T-helper 1 cell treated with Interleukin-12 subunit alpha and Interleukin-12 subunit beta and Interleukin-4 antibody, amounts not matched to agents 30 μg/mL and 1 μg/mL, for 36 hours (primary cell): ENCODE results near the gene CUX1.

Experiments
- H3K27ac Mint-ChIP-seq: one replicate; pipeline ENCODE4 v1.8.0; 2021; ENCODE audit warnings: mild to moderate bottlenecking, mixed read lengths
- H3K27me3 Mint-ChIP-seq: one replicate; pipeline ENCODE4 v1.8.0; 2021; ENCODE audit warnings: low read depth, mixed read lengths
- H3K36me3 Mint-ChIP-seq: one replicate; pipeline ENCODE4 v1.8.0; 2021; ENCODE audit warnings: low read depth, mixed read lengths
- H3K4me1 Mint-ChIP-seq: one replicate; pipeline ENCODE4 v1.8.0; 2021; ENCODE audit warnings: low read depth, mixed read lengths
- H3K4me3 Mint-ChIP-seq: one replicate; pipeline ENCODE4 v1.8.0; 2021; ENCODE audit warnings: mild to moderate bottlenecking, moderate library complexity, mixed read lengths
- H3K9me3 Mint-ChIP-seq: one replicate; pipeline ENCODE4 v1.8.0; 2021; ENCODE audit warnings: mixed read lengths

Gene CUX1

DNA sequence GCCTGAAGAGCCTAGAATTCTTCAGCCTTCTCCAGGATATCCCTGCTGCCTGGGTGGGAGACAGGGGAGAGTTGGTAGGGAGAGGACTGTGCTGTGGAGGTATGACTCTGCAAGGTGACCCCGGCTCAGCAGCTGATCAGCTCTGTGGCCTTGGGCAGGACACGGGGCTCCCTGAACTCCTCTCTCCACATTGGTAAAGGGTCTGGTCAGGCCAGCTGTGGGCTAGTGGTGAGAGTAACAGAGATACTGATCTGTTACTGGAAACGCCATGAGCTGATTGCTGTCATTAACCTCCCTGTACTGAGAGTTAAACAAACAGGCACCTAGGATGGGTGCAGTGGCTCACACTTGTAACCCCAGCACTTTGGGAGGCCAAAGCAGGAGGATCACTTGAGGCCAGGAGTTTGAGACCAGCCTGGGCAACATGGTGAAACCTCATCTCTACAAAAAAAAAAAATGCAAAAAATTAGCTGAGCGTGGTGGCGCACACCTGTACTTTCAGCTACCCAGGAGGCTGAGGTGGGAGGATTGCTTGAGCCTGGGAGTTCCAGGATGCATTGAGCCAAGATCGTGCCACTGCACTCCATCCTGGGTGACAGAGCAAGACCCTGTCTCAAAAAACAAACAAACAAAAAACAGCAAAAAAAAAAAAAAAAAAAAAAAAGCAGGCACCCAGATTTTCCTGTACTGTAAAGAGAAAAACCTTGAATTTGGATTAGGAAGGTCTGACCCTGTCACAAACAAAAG is 151.5 kb downstream of the CUX1 start:
- H3K27me3 Mint-ChIP-seq, result no peaks in the 10 kb centered on the region
- no peaks in the 10 kb centered on the region for H3K4me1 Mint-ChIP-seq
- H3K9me3 Mint-ChIP-seq, result no peaks in the 10 kb centered on the region
- H3K27ac Mint-ChIP-seq, result no peak overlapping the region
- H3K36me3 Mint-ChIP-seq, result no peaks in the 10 kb centered on the region
- no peak overlapping the region for H3K4me3 Mint-ChIP-seq

DNA sequence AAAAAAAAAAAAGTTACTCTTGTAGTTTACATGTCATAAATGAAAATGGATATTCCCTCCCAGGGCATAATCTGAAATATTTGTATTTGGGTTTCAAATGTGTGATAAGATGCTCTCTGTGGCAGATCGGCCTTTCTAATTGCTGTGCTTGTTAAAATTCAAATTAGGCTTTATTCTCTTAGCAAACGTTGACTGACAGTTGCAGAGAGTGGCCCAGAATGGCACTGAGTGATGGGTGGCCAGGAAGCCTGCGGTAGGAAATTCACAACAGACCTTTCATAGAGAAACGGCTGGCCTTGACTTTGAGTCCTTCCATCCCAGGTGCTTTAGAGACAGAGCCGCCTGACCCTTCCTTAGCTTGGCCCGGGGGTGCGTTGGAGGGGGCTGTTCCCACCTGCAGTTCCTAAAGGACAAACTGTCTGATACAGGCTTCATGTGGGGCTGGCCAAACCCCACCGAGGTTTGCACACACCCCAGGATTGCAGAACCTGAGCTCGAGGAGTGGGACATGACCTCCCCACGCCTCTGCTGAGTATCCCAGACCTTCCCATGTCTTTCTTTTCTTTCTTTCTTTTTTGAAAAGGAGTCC is 152.7 kb downstream of the CUX1 start:
- Mint-ChIP-seq H3K27ac (no peak overlapping the region), H3K36me3 (no peaks in the 10 kb centered on the region), H3K4me1 (no peaks in the 10 kb centered on the region), H3K9me3 (no peaks in the 10 kb centered on the region), H3K4me3 (no peak overlapping the region), H3K27me3 (no peaks in the 10 kb centered on the region)

DNA sequence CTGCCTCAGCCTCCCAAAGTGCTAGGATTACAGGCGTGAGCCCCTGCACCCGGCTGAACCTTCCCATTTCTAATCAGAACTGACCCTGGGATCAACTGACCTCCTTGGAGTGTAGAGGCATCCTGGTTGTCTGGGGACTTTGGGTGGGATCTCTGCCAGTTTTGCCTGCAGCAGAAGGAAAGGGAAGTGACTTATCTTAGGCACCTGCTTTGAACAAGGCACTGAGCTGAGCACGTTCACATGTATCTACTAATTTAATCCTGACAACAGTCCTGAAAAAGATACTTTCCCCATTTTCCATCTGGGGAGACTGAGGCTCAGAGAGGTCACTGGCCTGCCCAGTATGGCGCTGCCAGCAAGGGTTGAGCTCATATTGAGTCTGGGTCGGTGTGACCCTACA is 153.4 kb downstream of the CUX1 start:
- Mint-ChIP-seq H3K9me3 (no peaks in the 10 kb centered on the region), H3K27ac (no peak overlapping the region), H3K36me3 (no peaks in the 10 kb centered on the region), H3K4me1 (no peaks in the 10 kb centered on the region), H3K27me3 (no peaks in the 10 kb centered on the region), H3K4me3 (no peak overlapping the region)

DNA sequence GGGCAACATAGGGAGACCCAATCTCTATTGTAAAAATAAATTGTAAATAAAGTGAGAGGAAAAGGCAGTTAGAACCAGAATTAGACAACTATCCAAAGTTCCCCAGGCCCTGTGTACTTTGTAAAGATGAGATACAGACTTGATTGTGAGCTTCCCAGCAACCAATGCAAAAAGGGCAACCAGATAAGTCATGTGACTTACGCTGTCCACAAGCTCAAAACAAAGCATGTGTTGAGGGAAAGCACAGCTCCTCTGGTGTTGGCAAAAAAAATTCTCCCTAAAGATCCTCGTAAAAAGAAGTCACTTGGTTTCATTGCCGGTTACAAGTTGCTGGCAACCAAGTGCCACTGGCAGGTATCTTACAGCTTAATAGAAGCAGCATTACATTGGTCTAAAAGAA is 154.0 kb downstream of the CUX1 start:
- Mint-ChIP-seq H3K27me3 (no peaks in the 10 kb centered on the region), H3K4me1 (no peaks in the 10 kb centered on the region), H3K4me3 (no peak overlapping the region), H3K27ac (no peak overlapping the region), H3K36me3 (no peaks in the 10 kb centered on the region), H3K9me3 (no peaks in the 10 kb centered on the region)

DNA sequence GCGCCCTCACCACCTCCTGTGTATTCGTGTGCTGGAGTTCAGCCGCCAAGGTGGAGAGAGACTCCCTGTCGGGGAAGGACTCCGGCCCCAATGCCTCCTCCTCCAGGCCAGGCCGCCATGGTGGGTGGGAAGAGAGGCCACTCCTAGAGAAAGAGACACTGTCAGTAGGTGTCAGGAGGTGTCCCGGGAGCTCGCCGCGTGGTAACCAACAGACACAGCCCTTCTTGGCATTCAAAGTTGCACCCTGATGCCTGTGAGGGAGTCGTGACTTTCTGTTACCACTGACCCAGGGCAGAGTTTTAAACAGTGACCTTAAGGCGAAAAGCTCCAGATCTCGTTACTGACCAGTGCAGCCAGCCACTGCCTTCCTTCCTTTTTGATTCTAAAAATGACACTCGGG is 155.2 kb downstream of the CUX1 start:
- no peak overlapping the region for H3K4me3 Mint-ChIP-seq
- no peak overlapping the region for H3K27ac Mint-ChIP-seq
- H3K9me3 Mint-ChIP-seq, result no peaks in the 10 kb centered on the region
- H3K4me1 Mint-ChIP-seq, result no peaks in the 10 kb centered on the region
- no peaks in the 10 kb centered on the region for H3K36me3 Mint-ChIP-seq
- H3K27me3 Mint-ChIP-seq, result no peaks in the 10 kb centered on the region

DNA sequence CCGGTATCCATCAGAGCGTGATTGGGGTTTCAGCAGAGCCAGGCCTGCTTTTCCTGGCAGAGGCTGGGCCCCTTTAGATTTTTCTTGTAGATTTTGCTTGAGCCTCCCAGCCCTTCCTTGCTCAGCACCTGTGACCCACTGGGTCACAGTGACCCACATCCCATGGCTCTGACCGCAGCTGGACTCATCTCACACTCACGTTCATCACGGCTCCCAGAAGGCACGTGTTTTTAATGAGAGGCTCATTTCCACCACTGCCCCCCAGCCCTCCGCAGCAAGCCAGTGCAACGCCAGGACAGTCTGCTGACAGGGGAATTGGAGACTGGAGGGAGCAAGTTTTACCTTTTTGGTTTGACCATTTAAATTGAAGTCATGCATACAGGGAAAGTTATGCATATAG is 155.7 kb downstream of the CUX1 start:
- H3K4me3 Mint-ChIP-seq, result no peak overlapping the region
- H3K4me1 Mint-ChIP-seq, result no peaks in the 10 kb centered on the region
- no peaks in the 10 kb centered on the region for H3K27me3 Mint-ChIP-seq
- H3K9me3 Mint-ChIP-seq, result no peaks in the 10 kb centered on the region
- H3K27ac Mint-ChIP-seq, result no peak overlapping the region
- no peaks in the 10 kb centered on the region for H3K36me3 Mint-ChIP-seq

DNA sequence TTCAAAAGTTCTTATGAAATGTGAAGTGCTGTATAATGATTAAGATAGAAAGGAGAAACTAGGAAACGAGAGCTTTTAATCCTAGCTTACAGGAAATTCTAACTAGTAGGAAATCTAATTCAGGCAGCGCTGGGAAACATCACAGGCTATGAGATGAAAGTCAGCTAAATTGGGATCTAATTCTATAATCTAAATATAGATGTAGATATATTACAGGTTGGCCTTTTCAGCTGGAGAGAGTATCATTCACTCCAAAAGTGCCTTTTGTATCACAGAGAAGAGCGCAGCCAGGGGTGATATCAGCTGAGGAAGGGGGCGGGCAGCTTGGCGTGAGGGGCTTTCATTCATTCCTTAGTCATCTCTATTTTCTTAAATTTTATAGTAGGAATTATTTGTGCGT is 157.0 kb downstream of the CUX1 start:
- no peaks in the 10 kb centered on the region for H3K27me3 Mint-ChIP-seq
- H3K27ac Mint-ChIP-seq, result no peak overlapping the region
- no peaks in the 10 kb centered on the region for H3K9me3 Mint-ChIP-seq
- no peak overlapping the region for H3K4me3 Mint-ChIP-seq
- H3K36me3 Mint-ChIP-seq, result no peaks in the 10 kb centered on the region
- H3K4me1 Mint-ChIP-seq, result no peaks in the 10 kb centered on the region

DNA sequence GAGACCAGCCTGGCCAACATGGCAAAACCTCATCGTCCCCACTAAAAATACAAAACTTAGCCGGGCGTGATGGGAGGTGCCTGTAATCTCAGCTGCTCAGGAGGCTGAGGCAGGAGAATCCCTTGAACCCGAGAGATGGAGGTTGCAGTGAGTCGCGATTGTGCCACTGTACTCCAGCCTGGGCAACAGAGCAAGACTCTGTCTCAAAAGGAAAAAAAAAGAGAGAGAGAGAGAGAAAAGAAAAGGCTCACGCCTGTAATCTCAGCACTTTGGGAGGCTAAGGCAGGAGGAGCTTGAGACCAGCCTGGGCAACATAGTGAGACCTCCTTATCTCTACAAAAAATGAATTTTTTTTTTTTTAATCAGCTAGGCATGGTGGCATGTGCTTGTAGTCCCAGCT is 157.6 kb downstream of the CUX1 start:
- Mint-ChIP-seq H3K36me3 (no peaks in the 10 kb centered on the region), H3K4me1 (no peaks in the 10 kb centered on the region), H3K27ac (no peak overlapping the region), H3K27me3 (no peaks in the 10 kb centered on the region), H3K9me3 (no peaks in the 10 kb centered on the region), H3K4me3 (no peak overlapping the region)

DNA sequence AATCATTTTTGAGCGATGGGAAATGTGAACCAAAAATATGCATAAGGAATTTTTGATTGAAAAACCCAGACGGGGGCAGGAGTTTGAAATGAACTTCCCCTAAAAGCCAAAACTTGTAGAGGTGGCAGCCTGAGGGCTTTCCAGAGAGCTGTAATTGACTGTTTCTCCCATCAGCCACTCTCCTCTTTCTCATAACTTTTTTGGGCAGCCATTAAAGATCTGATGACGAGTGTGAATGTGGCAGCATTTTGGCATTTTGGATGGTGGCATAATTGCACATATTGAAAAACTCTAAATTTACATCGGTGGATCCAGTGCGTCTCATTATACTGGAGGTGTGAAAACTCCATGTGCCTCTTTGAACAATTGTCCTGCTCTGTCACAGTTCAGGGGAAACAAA is 159.0 kb downstream of the CUX1 start:
- H3K27me3 Mint-ChIP-seq, result no peaks in the 10 kb centered on the region
- no peaks in the 10 kb centered on the region for H3K9me3 Mint-ChIP-seq
- no peaks in the 10 kb centered on the region for H3K4me1 Mint-ChIP-seq
- no peak overlapping the region for H3K4me3 Mint-ChIP-seq
- no peak overlapping the region for H3K27ac Mint-ChIP-seq
- H3K36me3 Mint-ChIP-seq, result no peaks in the 10 kb centered on the region

DNA sequence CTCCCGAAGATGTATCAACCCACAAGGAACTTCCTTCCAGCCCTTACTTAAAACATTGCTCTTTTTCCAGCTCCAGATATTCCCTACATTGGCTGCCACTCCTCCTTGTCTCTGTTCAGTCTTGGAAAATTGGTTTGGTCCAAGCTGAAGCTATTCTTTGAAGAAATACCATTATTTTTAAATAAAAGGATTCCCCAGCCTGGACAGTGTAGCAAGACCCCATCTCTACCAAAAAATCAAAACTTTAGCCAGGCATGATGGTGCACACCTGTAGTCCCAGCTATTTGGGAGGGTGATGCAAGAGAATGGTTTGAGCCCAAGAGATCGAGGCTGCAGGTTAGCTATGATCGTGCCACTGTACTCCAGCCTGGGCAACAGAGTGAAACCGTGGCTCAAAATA is 159.8 kb downstream of the CUX1 start:
- H3K27me3 Mint-ChIP-seq, result no peaks in the 10 kb centered on the region
- no peak overlapping the region for H3K27ac Mint-ChIP-seq
- H3K4me1 Mint-ChIP-seq, result peaks cover 2% of the 10 kb centered on the region
- H3K4me3 Mint-ChIP-seq, result no peak overlapping the region
- no peaks in the 10 kb centered on the region for H3K9me3 Mint-ChIP-seq
- no peaks in the 10 kb centered on the region for H3K36me3 Mint-ChIP-seq

DNA sequence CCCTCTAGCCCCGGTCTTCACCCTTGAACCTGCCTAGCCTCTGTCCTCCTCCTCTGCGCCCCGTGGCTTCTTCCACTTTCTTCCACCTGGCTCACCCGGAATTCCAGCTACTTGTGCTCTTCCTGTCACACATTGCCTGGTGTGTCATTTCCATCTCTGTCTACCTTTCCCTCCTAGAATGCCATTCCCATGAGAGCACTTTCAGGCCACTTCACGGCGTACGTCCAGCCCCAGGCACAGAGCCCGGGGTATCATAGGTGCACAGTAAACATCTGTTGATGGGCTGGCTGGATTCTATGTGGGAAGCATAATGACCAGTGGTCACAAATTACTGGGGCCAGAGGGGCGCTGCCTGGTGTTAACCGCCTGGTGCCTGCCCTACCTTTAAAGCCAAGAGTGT is 161.3 kb downstream of the CUX1 start:
- Mint-ChIP-seq H3K4me1 (peaks cover 2% of the 10 kb centered on the region), H3K36me3 (no peaks in the 10 kb centered on the region), H3K27me3 (no peaks in the 10 kb centered on the region), H3K9me3 (no peaks in the 10 kb centered on the region), H3K4me3 (peak overlapping the region; percentile 3), H3K27ac (no peak overlapping the region)

DNA sequence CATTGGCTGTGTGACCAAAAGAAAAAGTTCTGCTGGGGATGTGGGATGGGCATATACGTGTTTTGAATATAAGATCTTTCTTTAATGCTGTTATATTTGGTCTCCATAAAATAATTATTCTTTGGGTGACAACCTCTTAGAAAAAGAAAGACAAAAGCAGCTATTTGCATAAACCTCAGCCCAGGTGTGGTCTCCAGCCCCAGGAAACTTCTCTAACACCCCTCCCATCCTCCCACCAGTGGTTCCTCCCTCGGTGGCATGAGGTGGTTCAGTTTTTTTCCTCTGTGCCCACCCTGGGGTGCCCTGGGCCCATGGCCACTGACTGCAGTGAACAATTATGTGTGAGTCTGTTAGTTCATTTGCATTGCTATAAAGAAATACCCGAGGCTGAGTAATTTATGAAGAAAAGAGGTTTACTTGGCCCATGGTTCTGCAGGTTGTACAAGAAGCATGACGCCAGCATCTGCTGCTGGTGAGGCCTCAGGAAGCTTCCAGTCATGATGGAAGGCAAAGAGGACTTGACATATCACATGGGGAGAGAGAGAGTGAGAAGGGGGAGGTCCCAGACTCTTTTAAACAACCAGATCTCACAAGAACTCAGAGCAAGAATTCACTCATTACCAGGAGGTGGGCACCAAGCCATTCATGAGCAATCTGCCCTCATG is 165.9 kb downstream of the CUX1 start:
- no peak overlapping the region for H3K4me3 Mint-ChIP-seq
- H3K27ac Mint-ChIP-seq, result no peak overlapping the region
- no peaks in the 10 kb centered on the region for H3K27me3 Mint-ChIP-seq
- H3K4me1 Mint-ChIP-seq, result peaks cover 2% of the 10 kb centered on the region
- H3K36me3 Mint-ChIP-seq, result no peaks in the 10 kb centered on the region
- H3K9me3 Mint-ChIP-seq, result no peaks in the 10 kb centered on the region

DNA sequence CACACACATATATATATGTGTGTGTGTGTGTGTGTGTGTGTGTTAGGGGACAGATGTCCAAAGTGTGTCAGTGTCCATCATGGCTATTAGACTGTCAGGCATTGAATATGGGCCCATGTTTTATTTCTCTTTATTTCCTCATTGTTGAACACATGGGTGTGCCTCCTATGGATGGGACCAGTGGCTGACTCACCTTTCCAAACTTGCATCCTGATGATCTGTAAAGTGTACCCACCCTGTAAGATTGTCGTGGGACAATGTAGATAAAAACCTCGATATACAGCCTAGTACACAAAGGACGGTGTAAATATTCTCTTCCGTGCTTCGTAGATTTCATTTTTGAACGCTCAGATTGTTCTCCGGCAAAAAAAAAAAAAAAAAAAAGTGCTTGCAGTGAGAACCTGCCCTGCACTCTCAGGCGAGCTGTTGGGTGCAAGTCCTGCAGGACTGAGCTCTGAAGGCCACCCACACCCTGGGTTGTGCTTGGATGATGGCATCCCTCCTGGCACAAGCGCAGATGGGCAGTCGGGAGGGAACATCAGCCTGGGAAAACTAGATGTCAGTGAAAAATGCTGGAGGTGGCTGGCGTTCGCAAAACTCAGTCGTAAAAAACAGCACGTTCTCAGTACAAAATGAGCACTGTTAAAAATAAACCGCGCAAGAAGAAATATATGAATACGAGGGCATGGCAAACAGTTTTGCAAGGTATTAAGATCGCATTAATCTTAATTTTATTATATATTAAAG is 166.9 kb downstream of the CUX1 start:
- Mint-ChIP-seq H3K27ac (no peak overlapping the region), H3K4me1 (peaks cover 2% of the 10 kb centered on the region), H3K9me3 (no peaks in the 10 kb centered on the region), H3K27me3 (no peaks in the 10 kb centered on the region), H3K4me3 (no peak overlapping the region), H3K36me3 (no peaks in the 10 kb centered on the region)

DNA sequence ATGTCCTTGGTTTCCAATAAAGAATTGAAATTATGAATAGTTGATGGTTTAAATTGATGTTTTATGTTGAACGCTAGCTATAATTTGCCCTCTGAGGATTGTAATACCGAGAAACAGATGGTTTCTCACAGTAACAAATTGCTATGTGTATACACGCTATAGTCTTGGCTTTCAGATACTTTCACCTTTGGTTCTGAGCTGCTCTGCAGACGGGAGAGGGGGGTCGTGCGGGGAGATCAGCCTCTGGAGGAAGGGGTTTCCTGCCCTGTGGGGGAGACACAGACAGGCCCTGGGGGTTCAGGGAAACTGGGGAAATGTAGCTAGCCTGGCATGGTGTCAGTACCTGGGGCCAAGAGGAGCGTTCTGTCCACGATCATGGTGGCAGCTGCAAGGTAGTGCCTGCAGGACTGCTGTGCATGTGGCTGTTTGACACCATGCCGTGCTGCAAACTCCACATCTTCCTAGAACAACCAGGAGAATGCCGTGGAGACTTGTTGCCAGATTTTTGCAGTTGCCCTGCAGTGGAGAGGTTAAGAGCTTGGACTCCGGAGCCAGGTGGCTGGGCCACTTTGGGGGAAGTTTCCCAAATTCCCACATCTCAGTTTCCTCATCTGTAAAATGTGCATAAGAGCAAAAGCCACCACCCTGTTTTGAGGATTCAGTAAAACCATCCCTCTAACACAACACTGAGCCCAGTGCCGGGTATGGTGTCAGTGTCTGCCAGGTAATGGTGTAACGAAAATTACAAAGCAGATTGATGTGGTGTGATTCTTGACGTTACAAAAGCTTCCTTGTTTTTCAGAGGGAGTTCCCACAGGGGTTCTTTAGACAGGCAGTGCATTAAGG is 167.9 kb downstream of the CUX1 start:
- Mint-ChIP-seq H3K4me1 (peaks cover 2% of the 10 kb centered on the region), H3K27ac (no peak overlapping the region), H3K27me3 (no peaks in the 10 kb centered on the region), H3K36me3 (no peaks in the 10 kb centered on the region), H3K9me3 (no peaks in the 10 kb centered on the region), H3K4me3 (no peak overlapping the region)
